HG03558 (cell line): ENCODE results near the gene SLC23A1.
"Not testable (repeated sequence)": the region's sequence is repeated elsewhere in the genome, so short reads cannot be mapped to it uniquely, and the experiment has no call there.

ENCODE experiments used
- ATAC-seq: cut with Tn5 transposase; IDR thresholded peaks from one replicate; pipeline ENCODE4 v1.9.1; 2021; ENCODE audit warnings: moderate number of reproducible peaks; ENCODE audit not compliant: unreplicated experiment; ENCODE audit errors: extremely low read depth

SLC23A1 gene

GRCh38 chr5:139383275-139383992 is at the start of gene SLC23A1:
SLC23A1 (minus strand) TSS chr5:139383297; CDS start chr5:139383253, 44 bp downstream.
- ATAC-seq: no peak

- no peak for ATAC-seq
Observed at GRCh38 chr5:139431706-139432105, 48.6 kb upstream of the SLC23A1 start.

GRCh38 chr5:139430015-139430414 is 46.9 kb upstream of the SLC23A1 start:
- no peak for ATAC-seq

GRCh38 chr5:139426203-139426885 is 43.2 kb upstream of the SLC23A1 start:
- ATAC-seq: no peak

GRCh38 chr5:139425497-139425896 is 42.4 kb upstream of the SLC23A1 start:
- ATAC-seq: no peak

- no peak for ATAC-seq
Observed at GRCh38 chr5:139422307-139422893, 39.3 kb upstream of the SLC23A1 start.

- ATAC-seq: no peak
Observed at GRCh38 chr5:139419226-139420192, 36.4 kb upstream of the SLC23A1 start.

- no peak for ATAC-seq
Observed at GRCh38 chr5:139418793-139419192, 35.7 kb upstream of the SLC23A1 start.

GRCh38 chr5:139417214-139417613 is 34.1 kb upstream of the SLC23A1 start:
- no peak for ATAC-seq

GRCh38 chr5:139416651-139417050 is 33.6 kb upstream of the SLC23A1 start:
- no peak for ATAC-seq

- no peak for ATAC-seq
Observed at GRCh38 chr5:139415869-139416268, 32.8 kb upstream of the SLC23A1 start.

GRCh38 chr5:139415221-139415861 is 32.2 kb upstream of the SLC23A1 start:
- no peak for ATAC-seq

GRCh38 chr5:139414581-139415130 is 31.6 kb upstream of the SLC23A1 start:
- ATAC-seq: no peak

- no peak for ATAC-seq
Observed at GRCh38 chr5:139413963-139414362, 30.9 kb upstream of the SLC23A1 start.

GRCh38 chr5:139413153-139413552 is 30.1 kb upstream of the SLC23A1 start:
- no peak for ATAC-seq

GRCh38 chr5:139410993-139411828 is 28.1 kb upstream of the SLC23A1 start:
- no peak for ATAC-seq

- no peak for ATAC-seq
Observed at GRCh38 chr5:139410121-139410992, 27.3 kb upstream of the SLC23A1 start.

- ATAC-seq: not testable (repeated sequence)
Observed at GRCh38 chr5:139409116-139409515, 26.0 kb upstream of the SLC23A1 start.
